Mucosa of descending colon (tissue), 3 donors: ENCODE results near the gene SRMS. TPM values are rescaled to one million over a fixed set of nuclear protein-coding genes. Genes with fewer than 3 reads are reported as not detected.

Source experiments
- ATAC-seq: fragments of 200-7000 bp; cut with Tn5 transposase; one replicate; pipeline ENCODE4 v1.9.1; 2020; ENCODE audit warnings: mild to moderate bottlenecking, moderate library complexity
- DNase-seq, 3 donors: peaks; one replicate each; pipeline ENCODE4 v3.0.0-alpha.2; 2020
- H3K36me3 ChIP-seq: fragments of 200-600 bp; one replicate; pipeline ENCODE4 v1.8.0; 2021; ENCODE audit warnings: low read depth, mild to moderate bottlenecking
- H3K4me1 ChIP-seq: fragments of 200-600 bp; one replicate; pipeline ENCODE4 v1.8.0; 2021; ENCODE audit warnings: low read depth, mild to moderate bottlenecking
- H3K4me3 ChIP-seq: fragments of 200-600 bp; one replicate; pipeline ENCODE4 v1.8.0; 2021; ENCODE audit warnings: mild to moderate bottlenecking
- H3K9me3 ChIP-seq: fragments of 200-600 bp; one replicate; pipeline ENCODE4 v1.8.0; 2021; ENCODE audit warnings: mild to moderate bottlenecking
- CTCF ChIP-seq: fragments of 200-600 bp; IDR thresholded peaks from one replicate; pipeline ENCODE4 v1.8.0; 2022; ENCODE audit warnings: antibody characterized with exemption, mild to moderate bottlenecking
- intact Hi-C, 2 donors: fragments of 100-400 bp; cut with DNase I in 1 of 2; cut with micrococcal nuclease in 1 of 2; formaldehyde crosslinking; loops; one replicate each; pipeline versions ENCODE4 v1.11.0 to v1.11.1; 2022; cut with DNase I, micrococcal nuclease
- total RNA-seq, 3 donors: library from RNA; stranded (reverse); fragmentation: NEBNext Ultra II Directional in 2 of 3; extraction: Animal tissue kit (Norgen Biotek cat#: 25700) in 2 of 3; gene quantifications; one replicate each; pipeline versions ENCODE4 v1.2.1 to v1.2.4, GENCODE V29; 2021 to 2023
- donor health status: DM: no; HTN: no; CAD: no; lungs with moderate emphysema.
- donor health status: DM: no; HTN: no; CAD: no.
- donor health status: DM: no; HTN: yes; CAD: no.

SRMS gene
- total RNA-seq, 3 donors from 2014 or later: 0.25 to 0.52 (median 0.27) TPM

- intact Hi-C loops: no loop called here
- DNase-seq (no peak), ATAC-seq (no peak)
- Histone ChIP-seq H3K4me3 (no peak overlapping the region), H3K4me1 (peaks cover 5% of the 10 kb centered on the region), H3K9me3 (no peaks in the 10 kb centered on the region), H3K36me3 (no peaks in the 10 kb centered on the region)
- TF ChIP-seq CTCF: no peak
These were observed 55.0 kb downstream of the SRMS start for GRCh38 chr20:63492518-63492917.

GRCh38 chr20:63491635-63492230, 55.8 kb downstream of the SRMS start:
- Histone ChIP-seq H3K4me3 (no peak overlapping the region), H3K4me1 (peaks cover 5% of the 10 kb centered on the region), H3K36me3 (no peaks in the 10 kb centered on the region), H3K9me3 (no peaks in the 10 kb centered on the region)
- intact Hi-C loops: no loop called here
- ATAC-seq (no peak), DNase-seq (no peak)
- TF ChIP-seq CTCF: no peak

- Histone ChIP-seq H3K4me3 (no peak overlapping the region), H3K4me1 (no peaks in the 10 kb centered on the region), H3K9me3 (no peaks in the 10 kb centered on the region), H3K36me3 (no peaks in the 10 kb centered on the region)
- intact Hi-C loops: no loop called here
- ATAC-seq (no peak), DNase-seq (no peak)
- no peak for TF ChIP-seq CTCF
These were observed 56.5 kb downstream of the SRMS start for GRCh38 chr20:63491078-63491477.

Other genes starting within 250 kb of the SRMS start
- not detected for gene CHRNA4, start 186.4 kb downstream of the SRMS start, total RNA-seq
- 1 to 10 TPM in 1 of 3 donors, not detected in 2; 1.4 TPM for gene KCNQ2, start 75.1 kb downstream of the SRMS start, total RNA-seq
- 10 to 100 TPM in 1 of 3 donors, 1 to 10 TPM in 2; 1.3 to 15.0 (median 2.7) TPM for gene EEF1A2, start 48.7 kb downstream of the SRMS start, total RNA-seq
- 100 to 1,000 TPM; 263 to 672 (median 537) TPM for gene PPDPF, start 27.0 kb downstream of the SRMS start, total RNA-seq
- gene PTK6, start 10.4 kb downstream of the SRMS start, total RNA-seq: 10 to 100 TPM; 39.5 to 91.7 (median 87.1) TPM
- under 1 TPM in 2 of 3 donors, not detected in 1; 0.19 to 0.25 TPM for gene FNDC11, start 6.4 kb upstream of the SRMS start, total RNA-seq
- 10 to 100 TPM; 35.4 to 49.3 (median 36.2) TPM for gene HELZ2, start 26.5 kb upstream of the SRMS start, total RNA-seq
- 10 to 100 TPM; 10.3 to 12.8 (median 11.4) TPM for gene GMEB2, start 79.4 kb upstream of the SRMS start, total RNA-seq
- gene STMN3, start 105.7 kb upstream of the SRMS start, total RNA-seq: 10 to 100 TPM in 1 of 3 donors, 1 to 10 TPM in 2; 2.7 to 19.7 (median 6.7) TPM
- gene RTEL1, start 110.6 kb upstream of the SRMS start, total RNA-seq: 10 to 100 TPM; 23.5 to 42.8 (median 34.2) TPM
- 10 to 100 TPM in 1 of 3 donors, not detected in 2; 19.7 TPM for gene TNFRSF6B, start 148.9 kb upstream of the SRMS start, total RNA-seq
- 10 to 100 TPM; 64.5 to 69.7 (median 68.6) TPM for gene ARFRP1, start 160.2 kb upstream of the SRMS start, total RNA-seq
- 10 to 100 TPM; 24.3 to 34.0 (median 31.7) TPM for gene ZGPAT, start 160.3 kb upstream of the SRMS start, total RNA-seq
- 10 to 100 TPM; 10.4 to 11.2 (median 10.8) TPM for gene LIME1, start 188.9 kb upstream of the SRMS start, total RNA-seq
- gene SLC2A4RG, start 192.0 kb upstream of the SRMS start, total RNA-seq: 10 to 100 TPM; 44.9 to 65.0 (median 50.6) TPM